Pancreas (tissue), 10 donors: ENCODE data around the gene KCNJ14. TPM values are rescaled to one million over a fixed set of nuclear protein-coding genes. Genes with fewer than 3 reads are reported as not detected.

Source experiments
- ATAC-seq, 4 donors: fragments of 200-7000 bp; cut with Tn5 transposase; one replicate each; pipeline versions ENCODE4 v1.8.0 to v1.9.1; 2020; ENCODE audit warnings: mild to moderate bottlenecking in 4 of 4, moderate library complexity in 4 of 4
- DNase-seq, 6 donors: peaks; one replicate each; pipeline ENCODE4 v3.0.0-alpha.2; 2020
- FAIRE-seq: peaks from 2 replicates; lab custom pipeline; 2012; peaks lifted over from hg19 to GRCh38; lab: Jason Lieb, UNC
- H3K27ac ChIP-seq, 4 donors: fragments of 200-600 bp; sonication (generic); 1 replicate in 3 of 4; 2 replicates in 1 of 4; pipeline versions ENCODE4 v1.5.0 to v1.8.0; 2020
- H3K27me3 ChIP-seq, 4 donors: fragments of 200-600 bp; one replicate each; pipeline ENCODE4 v1.8.0; 2021
- H3K36me3 ChIP-seq, 3 donors: fragments of 200-600 bp; sonication (generic) in 1 of 3; one replicate each; pipeline versions ENCODE4 v1.5.0 to v1.8.0; 2020 to 2021
- H3K4me1 ChIP-seq, 3 donors: fragments of 200-600 bp; one replicate each; pipeline ENCODE4 v1.8.0; 2021
- H3K4me3 ChIP-seq, 4 donors: fragments of 200-600 bp; sonication (generic) in 2 of 4; one replicate each; pipeline versions ENCODE4 v1.5.0 to v1.8.0; 2020 to 2021
- H3K9me3 ChIP-seq, 4 donors: fragments of 200-600 bp; one replicate each; pipeline ENCODE4 v1.8.0; 2021
- WGBS, 2 donors: extraction: QIAGEN DNeasy Blood & Tissue Kit; methylation state at CpG; one replicate each; pipeline ENCODE4 v1.1.7; 2013; 5-methylcytosine and 5-hydroxymethylcytosine counted together
- intact Hi-C, 3 donors: fragments of 100-400 bp; cut with DNase I; formaldehyde crosslinking; loops; one replicate each; pipeline versions ENCODE4 v1.11.1 to v1.14.2; 2022
- polyA plus RNA-seq, 2 donors: library from polyadenylated mRNA; stranded (reverse); fragments of 200-250 nt; gene quantifications; one replicate each; pipeline ENCODE4 v1.2.3, GENCODE V29; 2013
- total RNA-seq, 6 donors: library from RNA; stranded (reverse); fragmentation: NEBNext Ultra II Directional in 4 of 6; extraction: Animal tissue kit (Norgen Biotek cat#: 25700) in 4 of 6; gene quantifications; one replicate each; pipeline versions ENCODE4 v1.2.1 to v1.2.4, GENCODE V29; 2021 to 2023
- TF ChIP-seq, protein P1 (sequence below), 4 donors: fragments of 200-600 bp; sonication (generic) in 3 of 4; IDR thresholded peaks; one replicate each; pipeline versions ENCODE4 v1.5.0 to v1.8.0; 2021; ENCODE audit warnings: antibody characterized with exemption in 4 of 4
- donor health status: healthy with polysubstance abuse.
- donor health status: DM: no; HTN: no; CAD: no; lungs with moderate emphysema.
- donor health status: DM: no; HTN: no; CAD: no.
- donor health status: control.
- donor health status: control.
- donor health status: Bipolar disorder and iron deficiency.
- donor health status: DM: yes; HTN: yes; CAD: no.
- donor health status: DM: no; HTN: no; CAD: no.
- donor health status: DM: no; HTN: no; CAD: no.
- donor health status: DM: yes; HTN: yes; CAD: no.

Gene KCNJ14
- total and polyA plus RNA-seq, 8 donors = 0.20 to 0.59 (median 0.42) TPM

GRCh38 chr19:48444129-48444935 is 11.0 kb upstream of the KCNJ14 start:
- DNase-seq (peak in 1 of 6 donors; percentile 34), ATAC-seq (no peak), FAIRE-seq (no peak)
- no peak overlapping the region for H3K27ac ChIP-seq
- H3K4me3 ChIP-seq = peak overlapping the region in 1 of 4 donors; percentile 100
- peaks cover 0 to 5% (median 0%) of the 10 kb centered on the region in 3 donors for H3K36me3 ChIP-seq
- no peaks in the 10 kb centered on the region for H3K27me3 ChIP-seq
- no peaks in the 10 kb centered on the region for H3K9me3 ChIP-seq
- TF ChIP-seq, protein P1, sequence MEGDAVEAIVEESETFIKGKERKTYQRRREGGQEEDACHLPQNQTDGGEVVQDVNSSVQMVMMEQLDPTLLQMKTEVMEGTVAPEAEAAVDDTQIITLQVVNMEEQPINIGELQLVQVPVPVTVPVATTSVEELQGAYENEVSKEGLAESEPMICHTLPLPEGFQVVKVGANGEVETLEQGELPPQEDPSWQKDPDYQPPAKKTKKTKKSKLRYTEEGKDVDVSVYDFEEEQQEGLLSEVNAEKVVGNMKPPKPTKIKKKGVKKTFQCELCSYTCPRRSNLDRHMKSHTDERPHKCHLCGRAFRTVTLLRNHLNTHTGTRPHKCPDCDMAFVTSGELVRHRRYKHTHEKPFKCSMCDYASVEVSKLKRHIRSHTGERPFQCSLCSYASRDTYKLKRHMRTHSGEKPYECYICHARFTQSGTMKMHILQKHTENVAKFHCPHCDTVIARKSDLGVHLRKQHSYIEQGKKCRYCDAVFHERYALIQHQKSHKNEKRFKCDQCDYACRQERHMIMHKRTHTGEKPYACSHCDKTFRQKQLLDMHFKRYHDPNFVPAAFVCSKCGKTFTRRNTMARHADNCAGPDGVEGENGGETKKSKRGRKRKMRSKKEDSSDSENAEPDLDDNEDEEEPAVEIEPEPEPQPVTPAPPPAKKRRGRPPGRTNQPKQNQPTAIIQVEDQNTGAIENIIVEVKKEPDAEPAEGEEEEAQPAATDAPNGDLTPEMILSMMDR (IDR thresholded peaks at IDR 0.05) = no peak
- peaks cover 0 to 13% (median 7%) of the 10 kb centered on the region in 3 donors for H3K4me1 ChIP-seq
- WGBS, 2 donors = 20 to 26% methylated on average over 35 to 38 of the region's 38 CpGs
- intact Hi-C loops = no loop called here

DNA sequence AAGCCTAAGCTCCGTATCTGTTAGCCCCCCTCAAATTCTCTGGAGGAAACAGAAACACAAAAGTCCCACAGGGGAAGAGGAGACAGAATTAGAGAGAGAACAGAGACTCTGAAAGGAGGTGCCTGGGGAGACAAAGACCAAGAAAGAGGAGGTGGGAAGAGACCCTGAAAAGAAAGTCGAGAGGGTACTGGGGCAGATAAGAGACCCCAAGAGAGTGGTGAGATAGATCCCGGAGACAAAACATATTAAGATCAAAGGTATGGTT is 10.5 kb upstream of the KCNJ14 start:
- peaks cover 0 to 10% (median 0%) of the 10 kb centered on the region in 3 donors for H3K36me3 ChIP-seq
- no peak for ATAC-seq
- TF ChIP-seq, protein P1 (IDR thresholded peaks at IDR 0.05) = no peak
- no peaks in the 10 kb centered on the region for H3K9me3 ChIP-seq
- H3K27me3 ChIP-seq = no peaks in the 10 kb centered on the region
- WGBS, 2 donors = 20 to 33% methylated on average over 3 of the region's 3 CpGs
- H3K4me3 ChIP-seq = peak overlapping the region in 2 of 4 donors; percentile 92 to 100
- intact Hi-C loops = no loop called here
- no peak for FAIRE-seq
- H3K27ac ChIP-seq = peak overlapping the region in 1 of 4 donors; percentile 87
- DNase-seq = no peak
- peaks cover 0 to 13% (median 7%) of the 10 kb centered on the region in 3 donors for H3K4me1 ChIP-seq

GRCh38 chr19:48445256-48445605 is 10.1 kb upstream of the KCNJ14 start:
- peaks cover 0 to 14% (median 2%) of the 10 kb centered on the region in 3 donors for H3K36me3 ChIP-seq
- 4 to 5% methylated on average over 6 of the region's 6 CpGs for WGBS, 2 donors
- H3K27me3 ChIP-seq = no peaks in the 10 kb centered on the region
- peak overlapping the region in 3 of 4 donors; percentile 53 to 87 (median 81) for H3K27ac ChIP-seq
- TF ChIP-seq, protein P1 (IDR thresholded peaks at IDR 0.05) = peak in 1 of 4 donors; percentile 19
- no peak for FAIRE-seq
- peaks cover 0 to 13% (median 7%) of the 10 kb centered on the region in 3 donors for H3K4me1 ChIP-seq
- intact Hi-C loops = no loop called here
- ATAC-seq = peak; percentile 32 to 75 (median 66)
- no peak for DNase-seq
- H3K4me3 ChIP-seq = peak overlapping the region; percentile 49 to 100 (median 96)
- no peaks in the 10 kb centered on the region for H3K9me3 ChIP-seq

DNA sequence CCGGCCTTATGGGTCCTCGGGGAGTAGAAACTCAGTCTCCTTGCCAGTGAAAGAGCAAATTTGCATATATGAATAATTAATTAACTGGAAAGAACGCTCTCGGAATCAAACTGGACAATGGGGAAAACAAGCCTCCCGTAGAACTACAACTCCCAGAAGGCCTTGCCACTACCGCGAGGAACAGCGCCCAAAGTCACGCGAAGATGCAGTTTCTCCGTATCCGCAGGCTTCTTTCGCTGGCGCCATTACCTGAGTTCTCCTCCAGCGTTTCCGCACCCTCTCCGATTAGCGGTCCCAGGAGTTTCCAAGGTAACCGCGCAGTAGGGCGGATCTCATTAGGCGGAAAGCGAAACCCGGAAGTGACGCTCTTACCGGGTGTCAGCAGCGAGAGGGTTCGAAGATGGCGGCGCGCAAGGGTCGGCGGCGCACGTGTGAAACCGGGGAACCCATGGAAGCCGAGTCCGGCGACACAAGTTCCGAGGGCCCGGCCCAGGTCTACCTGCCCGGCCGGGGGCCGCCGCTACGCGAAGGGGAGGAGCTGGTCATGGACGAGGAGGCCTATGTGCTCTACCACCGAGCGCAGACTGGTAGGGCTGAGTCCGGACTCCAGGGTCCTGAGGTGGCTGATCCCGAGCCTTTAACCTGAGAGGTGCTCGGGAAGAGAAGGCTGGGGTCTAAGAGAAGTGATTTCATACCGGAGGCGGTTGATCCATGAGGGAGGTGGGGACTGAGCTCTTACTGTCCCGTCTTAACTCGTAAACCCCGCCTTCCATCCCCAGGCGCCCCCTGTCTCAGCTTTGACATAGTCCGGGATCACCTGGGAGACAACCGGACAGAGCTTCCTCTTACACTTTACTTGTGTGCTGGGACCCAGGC is 9.5 kb upstream of the KCNJ14 start, which contains the start of gene GRWD1:
Gene GRWD1, plus strand, starts transcription at position 378 of the 876 bp plus-strand sequence. Its CDS starts 23 bp downstream, at position 401.
- no peaks in the 10 kb centered on the region for H3K9me3 ChIP-seq
- peaks cover 0 to 13% (median 7%) of the 10 kb centered on the region in 3 donors for H3K4me1 ChIP-seq
- FAIRE-seq (peak; percentile 87), ATAC-seq (peak; percentile 91 to 95 (median 94)), DNase-seq (peak; percentile 84 to 93 (median 92))
- 0% methylated on average over 61 of the region's 61 CpGs for WGBS, 2 donors
- H3K36me3 ChIP-seq = peaks cover 0 to 20% (median 8%) of the 10 kb centered on the region in 3 donors
- no peaks in the 10 kb centered on the region for H3K27me3 ChIP-seq
- TF ChIP-seq, protein P1 (IDR thresholded peaks at IDR 0.05) = no peak
- intact Hi-C loops = no loop called here
- peak within 1 kb of the TSS; percentile 49 to 100 (median 96) for H3K4me3 ChIP-seq
- H3K27ac ChIP-seq = peak within 1 kb of the TSS; percentile 26 to 87 (median 67)
